GM12872 (cell line): ENCODE data around the gene OR2T8.
A peak's percentile ranks its signal among the peaks of the same experiment; 100 is the strongest.

Experiments used
- TF ChIP-seq, protein P1 (sequence below): IDR thresholded peaks from 3 replicates; pipeline ENCODE4 v1.5.1; 2011; ENCODE audit warnings: low read depth, mild to moderate bottlenecking, low read length, moderate library complexity; ENCODE audit not compliant: insufficient read depth

The OR2T8 gene

GRCh38 chr1:247933989-247934388 is 13.9 kb downstream of the OR2T8 start:
- TF ChIP-seq, protein P1, sequence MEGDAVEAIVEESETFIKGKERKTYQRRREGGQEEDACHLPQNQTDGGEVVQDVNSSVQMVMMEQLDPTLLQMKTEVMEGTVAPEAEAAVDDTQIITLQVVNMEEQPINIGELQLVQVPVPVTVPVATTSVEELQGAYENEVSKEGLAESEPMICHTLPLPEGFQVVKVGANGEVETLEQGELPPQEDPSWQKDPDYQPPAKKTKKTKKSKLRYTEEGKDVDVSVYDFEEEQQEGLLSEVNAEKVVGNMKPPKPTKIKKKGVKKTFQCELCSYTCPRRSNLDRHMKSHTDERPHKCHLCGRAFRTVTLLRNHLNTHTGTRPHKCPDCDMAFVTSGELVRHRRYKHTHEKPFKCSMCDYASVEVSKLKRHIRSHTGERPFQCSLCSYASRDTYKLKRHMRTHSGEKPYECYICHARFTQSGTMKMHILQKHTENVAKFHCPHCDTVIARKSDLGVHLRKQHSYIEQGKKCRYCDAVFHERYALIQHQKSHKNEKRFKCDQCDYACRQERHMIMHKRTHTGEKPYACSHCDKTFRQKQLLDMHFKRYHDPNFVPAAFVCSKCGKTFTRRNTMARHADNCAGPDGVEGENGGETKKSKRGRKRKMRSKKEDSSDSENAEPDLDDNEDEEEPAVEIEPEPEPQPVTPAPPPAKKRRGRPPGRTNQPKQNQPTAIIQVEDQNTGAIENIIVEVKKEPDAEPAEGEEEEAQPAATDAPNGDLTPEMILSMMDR: no peak

- TF ChIP-seq, protein P1: no peak
Observed at GRCh38 chr1:247935781-247936180, 15.7 kb downstream of the OR2T8 start.

DNA sequence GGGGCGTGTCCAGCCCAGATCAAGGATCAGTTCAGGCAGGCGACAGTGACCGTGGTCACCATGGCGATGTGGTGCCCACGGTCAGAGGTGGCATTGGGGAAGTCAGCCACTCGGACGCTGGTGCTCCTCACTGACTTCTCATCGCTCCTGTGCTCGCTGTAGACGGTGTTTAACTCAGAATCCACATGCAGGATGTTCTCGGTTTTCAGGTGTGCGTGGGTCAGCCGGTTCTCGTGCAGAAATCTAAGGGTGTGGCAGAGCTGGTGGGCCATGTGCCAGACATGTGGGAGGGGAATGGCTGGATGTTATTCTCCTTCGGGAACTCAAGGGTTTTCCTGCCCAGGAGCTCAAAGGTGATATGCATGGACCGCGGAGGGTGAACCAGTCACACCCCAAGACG is 16.4 kb downstream of the OR2T8 start:
- TF ChIP-seq, protein P1: no peak

DNA sequence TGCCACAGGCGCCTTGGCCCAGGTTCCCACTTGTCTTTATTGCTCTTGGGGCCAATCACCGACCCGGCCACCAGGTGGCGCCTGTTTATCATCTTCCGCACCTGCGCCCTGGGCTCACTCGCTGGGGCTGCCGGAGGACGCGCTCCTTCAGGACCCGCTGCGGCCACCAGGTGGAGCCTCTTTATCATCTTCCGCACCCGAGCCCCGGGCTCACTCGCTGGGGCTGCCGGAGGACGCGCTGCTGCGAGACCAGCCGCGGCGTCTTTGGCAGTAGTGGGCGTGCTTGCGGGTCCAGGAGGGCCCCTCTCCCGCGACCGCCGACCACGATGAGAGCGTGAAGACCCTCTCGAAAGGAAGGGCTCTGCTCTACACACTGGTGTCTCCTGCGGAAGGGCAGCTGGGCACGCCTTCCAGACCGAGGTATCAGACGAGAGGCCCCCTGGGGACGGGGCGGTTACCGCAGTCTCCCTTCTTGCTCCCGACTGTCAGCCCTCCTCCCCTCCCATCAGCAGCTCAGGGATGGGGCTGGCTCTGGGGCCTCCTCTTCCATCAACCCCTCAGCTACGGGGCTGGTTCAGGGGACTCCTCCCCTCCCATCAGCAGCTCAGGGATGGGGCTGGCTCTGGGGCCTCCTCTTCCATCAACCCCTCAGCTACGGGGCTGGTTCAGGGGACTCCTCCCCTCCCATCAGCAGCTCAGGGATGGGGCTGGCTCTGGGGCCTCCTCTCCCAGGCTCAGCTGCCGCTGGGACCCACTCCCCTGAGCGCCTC is 17.1 kb downstream of the OR2T8 start:
- TF ChIP-seq, protein P1: peak; percentile 84

- TF ChIP-seq, protein P1: no peak
Observed at GRCh38 chr1:247942624-247943023, 22.6 kb downstream of the OR2T8 start.

- TF ChIP-seq, protein P1: no peak
Observed at GRCh38 chr1:247948558-247948957, 28.5 kb downstream of the OR2T8 start, which contains the start of gene OR2L8. TSS of gene OR2L8 (plus strand) at chr1:247948858. CDS start at chr1:247948858, 0 bp downstream.

- TF ChIP-seq, protein P1: no peak
Observed at GRCh38 chr1:247953408-247953807, 33.4 kb downstream of the OR2T8 start.
